HG03064 (cell line): ENCODE data around the gene KCTD13.

Experiments
- ATAC-seq: cut with Tn5 transposase; IDR thresholded peaks from one replicate; pipeline ENCODE4 v1.9.1; 2021; ENCODE audit warnings: low read depth; ENCODE audit not compliant: unreplicated experiment

KCTD13 gene

GRCh38 chr16:29858149-29858849 is 67.7 kb downstream of the KCTD13 start:
- ATAC-seq: no peak

- ATAC-seq: no peak
These were observed 68.8 kb downstream of the KCTD13 start for GRCh38 chr16:29857133-29857760.
